ENCODE results near the gene CCL26.
"Not testable (repeated sequence)": the region's sequence is repeated elsewhere in the genome, so short reads cannot be mapped to it uniquely, and the experiment has no call there.

Gene CCL26

GRCh38 chr7:75738975-75739795 lies 32.8 kb downstream of the CCL26 start:
- peak; percentile 90 for DNase-seq (ENCODE audit: low read depth)

GRCh38 chr7:75738604-75738974 lies 33.4 kb downstream of the CCL26 start, which contains the start of gene HIP1:
HIP1 (minus strand) TSS chr7:75738941; CDS start chr7:75738920, 21 bp downstream.
- no peak for DNase-seq (ENCODE audit: low read depth)

GRCh38 chr7:75737856-75738603 lies 34.0 kb downstream of the CCL26 start:
- DNase-seq (ENCODE audit: low read depth) = no peak

- no peak for DNase-seq (ENCODE audit: low read depth)
Observed at GRCh38 chr7:75735581-75736350, 36.2 kb downstream of the CCL26 start.

- DNase-seq (ENCODE audit: low read depth) = no peak
Observed at GRCh38 chr7:75734586-75735458, 37.2 kb downstream of the CCL26 start.

GRCh38 chr7:75732764-75733630 lies 39.0 kb downstream of the CCL26 start:
- DNase-seq (ENCODE audit: low read depth) = peak; percentile 76

- DNase-seq (ENCODE audit: low read depth) = no peak
Observed at GRCh38 chr7:75732016-75732521, 39.9 kb downstream of the CCL26 start.

- no peak for DNase-seq (ENCODE audit: low read depth)
Observed at GRCh38 chr7:75729851-75730274, 42.1 kb downstream of the CCL26 start.

- no peak for DNase-seq (ENCODE audit: low read depth)
Observed at GRCh38 chr7:75727881-75728593, 44.0 kb downstream of the CCL26 start.

- DNase-seq (ENCODE audit: low read depth) = not testable (repeated sequence)
Observed at GRCh38 chr7:75727351-75727750, 44.7 kb downstream of the CCL26 start.

- DNase-seq (ENCODE audit: low read depth) = no peak
Observed at GRCh38 chr7:75725306-75725705, 46.7 kb downstream of the CCL26 start.

- no peak for DNase-seq (ENCODE audit: low read depth)
Observed at GRCh38 chr7:75723444-75723843, 48.6 kb downstream of the CCL26 start.

- DNase-seq (ENCODE audit: low read depth) = no peak
Observed at GRCh38 chr7:75722373-75722772, 49.6 kb downstream of the CCL26 start.

GRCh38 chr7:75721922-75722321 lies 50.1 kb downstream of the CCL26 start:
- not testable (repeated sequence) for DNase-seq (ENCODE audit: low read depth)

- no peak for DNase-seq (ENCODE audit: low read depth)
Observed at GRCh38 chr7:75721426-75721825, 50.6 kb downstream of the CCL26 start.

- no peak for DNase-seq (ENCODE audit: low read depth)
Observed at GRCh38 chr7:75719626-75720025, 52.4 kb downstream of the CCL26 start.

Data from non-pigmented ciliary epithelial cell (primary cell).